ENCODE results near the gene RFTN1.

GRCh38 chr3:16470590-16470989 lies 42.9 kb downstream of the RFTN1 start:
- TF ChIP-seq REST (IDR thresholded peaks at IDR 0.05; ENCODE audit: unreplicated experiment), result no peak
- no peak for TF ChIP-seq ZNF331 (CRISPR knock-in tag; IDR thresholded peaks at IDR 0.05; ENCODE audit: low read depth)
- TF ChIP-seq POLR2AphosphoS5 (IDR thresholded peaks at IDR 0.05; ENCODE audit: low read depth), result no peak
- no peak for TF ChIP-seq CTCF (conservative IDR thresholded peaks at IDR 0.05; ENCODE audit: low read depth in 2 of 2)
- TF ChIP-seq EZH2 (IDR thresholded peaks at IDR 0.05; ENCODE audit: low read depth, unreplicated experiment), result no peak

Data from GM23338 (cell line).